HG03025 (cell line): Measurements from ENCODE around the gene VASH2.
A peak's percentile ranks its signal among the peaks of the same experiment; 100 is the strongest.
"Not testable (repeated sequence)": the region's sequence is repeated elsewhere in the genome, so short reads cannot be mapped to it uniquely, and the experiment has no call there.

Source experiments
- ATAC-seq: cut with Tn5 transposase; IDR thresholded peaks from one replicate; pipeline ENCODE4 v1.9.1; 2021; ENCODE audit warnings: mild to moderate bottlenecking, moderate library complexity; ENCODE audit not compliant: unreplicated experiment, low FRiP score

VASH2 gene

GRCh38 chr1:212977781-212978645, 27.7 kb downstream of the VASH2 start:
- ATAC-seq: no peak

GRCh38 chr1:212979340-212980122, 29.2 kb downstream of the VASH2 start:
- ATAC-seq: peak; percentile 73

GRCh38 chr1:212980123-212980785, 29.9 kb downstream of the VASH2 start:
- peak; percentile 1 for ATAC-seq

GRCh38 chr1:212981025-212981495, 30.7 kb downstream of the VASH2 start:
- no peak for ATAC-seq

GRCh38 chr1:212981571-212982328, 31.4 kb downstream of the VASH2 start:
- no peak for ATAC-seq

- no peak for ATAC-seq
These were observed 32.2 kb downstream of the VASH2 start for GRCh38 chr1:212982430-212983152.

GRCh38 chr1:212983482-212983881, 33.1 kb downstream of the VASH2 start:
- ATAC-seq: no peak

- ATAC-seq: no peak
These were observed 34.4 kb downstream of the VASH2 start for GRCh38 chr1:212984522-212985291.

- ATAC-seq: no peak
These were observed 36.2 kb downstream of the VASH2 start for GRCh38 chr1:212986551-212986950.

GRCh38 chr1:212987702-212988322, 37.5 kb downstream of the VASH2 start:
- no peak for ATAC-seq

GRCh38 chr1:212990276-212990675, 39.9 kb downstream of the VASH2 start:
- ATAC-seq: no peak

- not testable (repeated sequence) for ATAC-seq
These were observed 43.6 kb downstream of the VASH2 start for GRCh38 chr1:212993960-212994359.

GRCh38 chr1:212994926-212995325, 44.6 kb downstream of the VASH2 start:
- no peak for ATAC-seq

GRCh38 chr1:213003256-213003655, 52.9 kb downstream of the VASH2 start:
- ATAC-seq: no peak

GRCh38 chr1:213008564-213008963, 58.2 kb downstream of the VASH2 start:
- no peak for ATAC-seq

GRCh38 chr1:213014642-213015041, 64.3 kb downstream of the VASH2 start:
- no peak for ATAC-seq

- peak; percentile 91 for ATAC-seq
These were observed 65.0 kb downstream of the VASH2 start, which contains the start of gene ANGEL2 for GRCh38 chr1:213015099-213016050. Gene ANGEL2 (minus strand): TSS chr1:213015867. CDS start chr1:213015671, 196 bp downstream.
